Measurements from ENCODE around the gene KLHDC1.

Gene KLHDC1

GRCh38 chr14:49783394-49784014, 90.6 kb downstream of the KLHDC1 start:
- Histone ChIP-seq H3K36me3 (ENCODE audit: insufficient read depth, low read length) (peaks cover 98% of the 10 kb centered on the region), H3K27ac (no peak overlapping the region), H3K4me3 (no peak overlapping the region), H3K9ac (ENCODE audit: insufficient read length) (no peak overlapping the region), H3K9me3 (ENCODE audit: low read depth, low read length) (no peaks in the 10 kb centered on the region)
- DNase-seq (ENCODE audit: low read depth, low spot score) = no peak
- TF ChIP-seq EZH2 (IDR thresholded peaks at IDR 0.05) (no peak), FOXP2 (optimal IDR thresholded peaks at IDR 0.05; ENCODE audit: control extremely low read depth, extremely low read length, insufficient read depth) (no peak), POLR2AphosphoS5 (IDR thresholded peaks at IDR 0.05; ENCODE audit: borderline replicate concordance, low read depth, low read length) (no peak)

DNA sequence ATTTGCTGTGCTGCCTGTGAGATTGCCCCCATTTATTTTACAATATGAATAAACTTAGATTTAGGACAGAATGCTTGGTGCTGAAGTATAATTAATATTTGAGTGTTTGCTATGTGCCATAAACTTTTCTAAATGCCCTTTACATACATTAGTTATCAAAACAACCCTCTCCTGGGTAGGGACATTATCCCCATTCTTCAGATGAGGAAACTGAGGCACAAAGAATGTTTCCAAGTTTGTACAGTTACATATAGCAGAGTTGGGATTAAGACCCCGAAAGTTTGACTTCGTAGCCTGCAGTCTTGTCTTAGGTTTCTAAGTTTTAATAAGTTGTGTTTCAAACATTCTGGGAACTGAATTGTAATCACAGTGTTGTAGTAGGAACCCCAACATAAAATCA, 93.4 kb downstream of the KLHDC1 start:
- Histone ChIP-seq H3K27ac (no peak overlapping the region), H3K4me3 (no peak overlapping the region), H3K36me3 (ENCODE audit: insufficient read depth, low read length) (peaks cover 89% of the 10 kb centered on the region), H3K9ac (ENCODE audit: insufficient read length) (no peak overlapping the region), H3K9me3 (ENCODE audit: low read depth, low read length) (no peaks in the 10 kb centered on the region)
- TF ChIP-seq POLR2AphosphoS5 (IDR thresholded peaks at IDR 0.05; ENCODE audit: borderline replicate concordance, low read depth, low read length) = no peak
- no peak for TF ChIP-seq EZH2 (IDR thresholded peaks at IDR 0.05)
- TF ChIP-seq FOXP2 (optimal IDR thresholded peaks at IDR 0.05; ENCODE audit: control extremely low read depth, extremely low read length, insufficient read depth) = no peak
- DNase-seq (ENCODE audit: low read depth, low spot score) = no peak

DNA sequence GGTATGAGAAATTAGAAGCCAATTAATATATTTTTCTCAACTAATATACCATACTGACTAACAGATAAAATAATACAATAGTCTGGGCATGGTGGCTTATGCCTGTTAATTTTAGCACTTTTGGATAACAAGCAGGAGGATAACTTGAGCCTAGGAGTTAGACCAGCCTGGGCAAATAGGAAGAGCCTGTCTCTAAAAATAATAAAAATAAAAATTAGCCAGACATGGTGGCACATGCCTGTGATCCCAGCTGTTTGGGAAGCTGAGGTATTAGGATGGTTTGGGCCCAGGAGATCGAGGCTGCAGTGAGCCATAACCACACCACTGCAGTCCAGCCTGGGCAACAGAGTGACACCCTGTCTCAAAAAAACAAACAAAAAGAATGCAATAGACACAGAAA, 99.7 kb downstream of the KLHDC1 start:
- TF ChIP-seq FOXP2 (optimal IDR thresholded peaks at IDR 0.05; ENCODE audit: control extremely low read depth, extremely low read length, insufficient read depth) (no peak), POLR2AphosphoS5 (IDR thresholded peaks at IDR 0.05; ENCODE audit: borderline replicate concordance, low read depth, low read length) (no peak), EZH2 (IDR thresholded peaks at IDR 0.05) (no peak)
- peaks cover 82% of the 10 kb centered on the region for H3K36me3 ChIP-seq (ENCODE audit: insufficient read depth, low read length)

DNA sequence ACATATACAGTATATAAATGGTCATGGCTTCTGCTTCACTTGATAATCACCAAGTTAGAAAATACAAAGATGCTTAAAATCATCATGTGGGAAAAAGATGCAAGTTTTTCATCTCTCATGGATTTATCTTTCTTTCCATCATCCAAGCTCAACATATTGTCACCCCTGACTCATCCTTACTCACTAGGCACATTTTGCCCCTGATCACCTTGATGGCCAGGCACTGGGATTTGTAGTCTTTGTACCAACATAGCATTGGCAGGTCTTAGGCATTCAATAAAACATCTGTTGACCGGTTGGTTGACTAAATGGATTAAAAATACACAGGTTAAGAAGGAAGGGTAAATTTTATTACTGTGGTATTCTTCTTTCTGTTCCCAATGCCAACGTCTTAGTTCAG, 103.1 kb downstream of the KLHDC1 start:
- TF ChIP-seq FOXP2 (optimal IDR thresholded peaks at IDR 0.05; ENCODE audit: control extremely low read depth, extremely low read length, insufficient read depth) = no peak
- Histone ChIP-seq H3K27ac (no peak overlapping the region), H3K36me3 (ENCODE audit: insufficient read depth, low read length) (peaks cover 85% of the 10 kb centered on the region), H3K9ac (ENCODE audit: insufficient read length) (no peak overlapping the region), H3K4me3 (no peak overlapping the region), H3K9me3 (ENCODE audit: low read depth, low read length) (no peaks in the 10 kb centered on the region)
- DNase-seq (ENCODE audit: low read depth, low spot score) = no peak

More for the DNA sequence above, 99.7 kb downstream of the KLHDC1 start:
- Histone ChIP-seq H3K9me3 (ENCODE audit: low read depth, low read length) (no peaks in the 10 kb centered on the region), H3K9ac (ENCODE audit: insufficient read length) (no peak overlapping the region), H3K4me3 (no peak overlapping the region), H3K27ac (no peak overlapping the region)
- no peak for DNase-seq (ENCODE audit: low read depth, low spot score)

Measured in SK-N-MC (cell line).